Measurements from ENCODE around the gene PSMB7.

GRCh38 chr9:124448019-124448418 lies 32.8 kb upstream of the PSMB7 start:
- TF ChIP-seq CTCF (IDR thresholded peaks at IDR 0.05), result no peak
- no peak for TF ChIP-seq POLR2A (IDR thresholded peaks at IDR 0.05)
